K562 (cell line): ENCODE measurements around the gene KLK13. TPM values are rescaled to one million over a fixed set of nuclear protein-coding genes. Genes with fewer than 3 reads are reported as not detected.
A peak's percentile ranks its signal among the peaks of the same experiment; 100 is the strongest.

Experiments
- ATAC-seq: fragments of 200-7000 bp; cut with Tn5 transposase; 3 replicates; pipeline ENCODE4 v1.9.1; 2020; ENCODE audit warnings: moderate library complexity
- BruUV-seq: library from RNA; stranded (reverse); fragments of 400-500 nt; replicated peaks from 2 replicates; lab custom pipeline; 2021; lab: Mats Ljungman, UMichigan
- CTCF ChIA-PET: fragments of 300-600 bp; formaldehyde crosslinking; extraction: SDS; loops from one replicate; lab custom pipeline; 2021; ENCODE audit warnings: low intra/inter-chr PET ratio; lab: Yijun Ruan, JAX
- POLR2A ChIA-PET: fragments of 300-600, 350-650 bp; sonication (Branson Sonifier 250); formaldehyde crosslinking; extraction: SDS; loops from one replicate; lab custom pipeline; 2021; ENCODE audit warnings: antibody characterized with exemption, inconsistent platforms; lab: Yijun Ruan, JAX
- DNase-seq, 4 experiments: peaks; one replicate each; pipeline versions ENCODE4 v3.0.0 to v3.0.0-alpha.2; 2011 to 2018; ENCODE audit warnings: low spot score in 3 of 4, mixed read lengths in 3 of 4; ENCODE audit errors: extremely low read depth in 1 of 4
- FAIRE-seq: peaks from 2 replicates; lab custom pipeline; 2011; peaks lifted over from hg19 to GRCh38; lab: Jason Lieb, UNC
- H2AFZ ChIP-seq: 2 replicates; pipeline ENCODE4 v1.6.0; 2011; ENCODE audit warnings: low read depth, low read length, control low read depth, inconsistent platforms
- H3K27ac ChIP-seq: fragments of 200-600 bp; 3 replicates; pipeline ENCODE4 v1.8.0; 2011; ENCODE audit warnings: low read depth, mild to moderate bottlenecking, control low read depth, inconsistent platforms, low read length, moderate library complexity, mixed read lengths; ENCODE audit errors: extremely low read depth
- H3K27me3 ChIP-seq, 2 experiments: fragments of 300-600 bp in 1 of 2; 2 replicates in 1 of 2; 3 replicates in 1 of 2; pipeline versions ENCODE4 v1.6.0 to v1.8.0; 2011; ENCODE audit warnings: inconsistent platforms in 2 of 2, low read length in 2 of 2, mild to moderate bottlenecking in 1 of 2, mixed read lengths in 1 of 2, moderate library complexity in 1 of 2; ENCODE audit not compliant: control insufficient read depth in 2 of 2, insufficient read depth in 2 of 2
- H3K36me3 ChIP-seq: fragments of 300-600 bp; 3 replicates; pipeline ENCODE4 v1.8.0; 2011; ENCODE audit warnings: mild to moderate bottlenecking, low read length, inconsistent platforms; ENCODE audit not compliant: control insufficient read depth, insufficient read depth
- H3K4me1 ChIP-seq, 2 experiments: fragments of 200-600 bp in 1 of 2; replicated peaks in 1 of 2; 2 replicates in 1 of 2; 3 replicates in 1 of 2; pipeline versions ENCODE4 v1.5.1 to v1.8.0; 2011; ENCODE audit warnings: inconsistent platforms in 2 of 2, low read length in 2 of 2, mild to moderate bottlenecking in 1 of 2, mixed read lengths in 1 of 2, moderate library complexity in 1 of 2; ENCODE audit not compliant: control insufficient read depth in 2 of 2, insufficient read depth in 2 of 2
- H3K4me2 ChIP-seq: 2 replicates; pipeline ENCODE4 v1.6.1; 2011; ENCODE audit warnings: low read length, control low read depth, inconsistent platforms, mixed read lengths; ENCODE audit not compliant: insufficient read depth
- H3K4me3 ChIP-seq: fragments of 200-600 bp; sonication (generic), shearing (Covaris generic); 2 replicates; pipeline ENCODE4 v1.5.1; 2016; ENCODE audit warnings: control low read depth, inconsistent platforms
- H3K79me2 ChIP-seq: fragments of 200-600 bp; 3 replicates; pipeline ENCODE4 v1.8.0; 2011; ENCODE audit warnings: low read length, inconsistent platforms; ENCODE audit not compliant: control insufficient read depth, insufficient read depth
- H3K9ac ChIP-seq, 2 experiments: 2 replicates each; pipeline versions ENCODE4 v1.6.0 to v1.6.1; 2011; ENCODE audit warnings: low read depth in 2 of 2, low read length in 2 of 2, control low read depth in 1 of 2, inconsistent platforms in 1 of 2, mild to moderate bottlenecking in 1 of 2, mixed read lengths in 1 of 2; ENCODE audit not compliant: insufficient read depth in 1 of 2
- H3K9me1 ChIP-seq: one replicate; pipeline ENCODE4 v1.6.0; 2011; ENCODE audit warnings: inconsistent platforms, mild to moderate bottlenecking, low read length, moderate library complexity; ENCODE audit not compliant: control insufficient read depth, insufficient read depth
- H3K9me3 ChIP-seq: replicated peaks from 2 replicates; pipeline ENCODE4 v1.5.1; 2011; ENCODE audit warnings: low read depth, low read length, inconsistent platforms; ENCODE audit not compliant: control insufficient read depth, insufficient read depth
- H4K20me1 ChIP-seq: replicated peaks from 2 replicates; pipeline ENCODE4 v1.6.1; 2011; ENCODE audit warnings: low read length, inconsistent platforms, mixed read lengths; ENCODE audit not compliant: control insufficient read depth, insufficient read depth
- ATF7 ChIP-seq: fragments of 450-650 bp; IDR thresholded peaks from 2 replicates; pipeline ENCODE4 v1.7.1; 2014; ENCODE audit warnings: mild to moderate bottlenecking, moderate library complexity
- CREBBP ChIP-seq: IDR thresholded peaks from one replicate; pipeline ENCODE4 v1.6.1; 2012; ENCODE audit warnings: low read depth, mild to moderate bottlenecking, control low read depth, inconsistent platforms, low read length
- JUND ChIP-seq, 2 experiments: IDR thresholded peaks; 2 replicates in 1 of 2; 3 replicates in 1 of 2; pipeline ENCODE4 v1.6.1; 2011; ENCODE audit warnings: borderline replicate concordance in 2 of 2, low read depth in 2 of 2, low read length in 2 of 2, improper control_type of control experiment in 1 of 2, missing biosample characterization in 1 of 2, missing genetic modification characterization in 1 of 2, missing genetic modification reagents in 1 of 2
- NFE2 ChIP-seq: IDR thresholded peaks from 2 replicates; pipeline ENCODE4 v1.6.1; 2014; ENCODE audit warnings: antibody characterized with exemption, low read depth
- POLR2G ChIP-seq: fragments of 200-400 bp; formaldehyde crosslinking; IDR thresholded peaks from 2 replicates; pipeline ENCODE4 v1.6.1; 2017; ENCODE audit warnings: low read depth, mild to moderate bottlenecking, antibody characterized with exemption, low read length, moderate library complexity
- SMARCA5 ChIP-seq: fragments of 450-650 bp; IDR thresholded peaks from 2 replicates; pipeline ENCODE4 v1.6.1; 2016
- ZC3H4 ChIP-seq: sonication (generic); formaldehyde crosslinking; IDR thresholded peaks from 2 replicates; pipeline ENCODE4 v1.9.0; 2021; ENCODE audit warnings: missing genetic modification reagents, borderline replicate concordance
- ZNF212 ChIP-seq: fragments of 450-650 bp; formaldehyde crosslinking; IDR thresholded peaks from 2 replicates; pipeline ENCODE4 v1.4.0; 2020; ENCODE audit warnings: mild to moderate bottlenecking
- ZNF507 ChIP-seq: conservative IDR thresholded peaks from 2 replicates; pipeline ENCODE4 v1.6.1; 2017; ENCODE audit warnings: missing genetic modification characterization, missing compliant biosample characterization
- WGBS: fragments of 100-300 bp; shearing (Covaris generic); methylation state at CpG from one replicate; pipeline ENCODE4 v1.1.6; 2016; ENCODE audit warnings: low coverage, mixed read lengths; ENCODE audit not compliant: insufficient coverage; ENCODE audit errors: missing lambda C conversion rate; 5-methylcytosine and 5-hydroxymethylcytosine counted together
- in situ Hi-C: fragments of 300-500 bp; cut with MboI; formaldehyde crosslinking; loops from 4 replicates; pipeline ENCODE4 v1.15.0; 2018; ENCODE audit warnings: inconsistent platforms, mixed read lengths
- intact Hi-C: fragments of 100-400 bp; cut with micrococcal nuclease; formaldehyde crosslinking; loops from 2 replicates; pipeline ENCODE4 v1.14.2; 2022
- polyA plus RNA-seq, 8 experiments: library from polyadenylated mRNA; depleted of rRNA in 4 of 8; stranded (reverse) in 5 of 8; unstranded in 3 of 8; fragments of >200 nt; fragmentation: Nextera tagmentation in 2 of 8; fragmentation: Illumina TruSeq in 1 of 8; extraction: Ambion mirVana in 2 of 8; extraction: Trizol in 1 of 8; gene quantifications; 2 replicates each; pipeline versions ENCODE4 v1.2.1 to v1.2.3, GENCODE V29; 2011 to 2014; ENCODE audit warnings: inconsistent platforms in 1 of 8, missing spikeins in 1 of 8
- total RNA-seq, 7 experiments: library from RNA; depleted of rRNA in 6 of 7; stranded (reverse); fragments of >200 nt in 6 of 7; fragmentation: Illumina TruSeq in 2 of 7; extraction: Trizol in 2 of 7; gene quantifications; 2 replicates each; pipeline versions ENCODE4 v1.2.1 to v1.2.3, GENCODE V29; 2011 to 2021; ENCODE audit warnings: low replicate concordance in 1 of 7
- TF ChIP-seq, protein P1 (sequence below), 2 experiments: IDR thresholded peaks; 2 replicates each; pipeline ENCODE4 v1.6.1; 2012; ENCODE audit warnings: improper control_type of control experiment in 2 of 2, low read depth in 2 of 2, low read length in 2 of 2, borderline replicate concordance in 1 of 2
- TF ChIP-seq, protein P2 (sequence below), 2 experiments: fragments of 450-650 bp in 1 of 2; sonication (generic) in 1 of 2; formaldehyde crosslinking in 1 of 2; IDR thresholded peaks in 1 of 2; conservative IDR thresholded peaks in 1 of 2; 2 replicates each; pipeline versions ENCODE4 v1.6.1 to v1.8.1; 2016 to 2023; ENCODE audit warnings: mild to moderate bottlenecking in 2 of 2, moderate library complexity in 2 of 2, inconsistent platforms in 1 of 2, missing genetic modification reagents in 1 of 2

KLK13 gene
- total and polyA plus RNA-seq, 9 of the 15 experiments (the other 6 are each of a cell fraction or from before 2014, with no cell fraction given) = 0.72 to 9.0 (median 2.3) TPM

DNA sequence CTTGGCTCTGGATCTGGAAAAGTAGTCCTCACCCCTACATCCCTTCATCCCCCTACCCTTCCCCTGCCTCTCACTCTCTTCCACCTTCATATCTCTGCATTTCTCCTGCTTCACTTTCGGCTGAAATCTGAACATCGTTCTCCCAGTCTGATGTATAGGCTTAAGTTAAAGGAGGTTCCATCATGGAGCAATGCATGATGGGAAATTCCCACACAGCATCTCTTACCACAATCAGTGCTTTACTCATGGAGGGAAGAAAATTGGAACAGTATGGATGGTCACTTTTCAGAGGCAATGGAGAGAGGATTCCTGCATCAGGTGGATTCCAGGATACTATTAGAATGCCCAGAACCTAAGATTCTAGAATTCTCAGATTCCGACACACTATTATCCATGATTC, 57.4 kb downstream of the KLK13 start (continued):
- TF ChIP-seq, protein P1, sequence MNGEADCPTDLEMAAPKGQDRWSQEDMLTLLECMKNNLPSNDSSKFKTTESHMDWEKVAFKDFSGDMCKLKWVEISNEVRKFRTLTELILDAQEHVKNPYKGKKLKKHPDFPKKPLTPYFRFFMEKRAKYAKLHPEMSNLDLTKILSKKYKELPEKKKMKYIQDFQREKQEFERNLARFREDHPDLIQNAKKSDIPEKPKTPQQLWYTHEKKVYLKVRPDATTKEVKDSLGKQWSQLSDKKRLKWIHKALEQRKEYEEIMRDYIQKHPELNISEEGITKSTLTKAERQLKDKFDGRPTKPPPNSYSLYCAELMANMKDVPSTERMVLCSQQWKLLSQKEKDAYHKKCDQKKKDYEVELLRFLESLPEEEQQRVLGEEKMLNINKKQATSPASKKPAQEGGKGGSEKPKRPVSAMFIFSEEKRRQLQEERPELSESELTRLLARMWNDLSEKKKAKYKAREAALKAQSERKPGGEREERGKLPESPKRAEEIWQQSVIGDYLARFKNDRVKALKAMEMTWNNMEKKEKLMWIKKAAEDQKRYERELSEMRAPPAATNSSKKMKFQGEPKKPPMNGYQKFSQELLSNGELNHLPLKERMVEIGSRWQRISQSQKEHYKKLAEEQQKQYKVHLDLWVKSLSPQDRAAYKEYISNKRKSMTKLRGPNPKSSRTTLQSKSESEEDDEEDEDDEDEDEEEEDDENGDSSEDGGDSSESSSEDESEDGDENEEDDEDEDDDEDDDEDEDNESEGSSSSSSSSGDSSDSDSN (IDR thresholded peaks at IDR 0.05; ENCODE audit: borderline replicate concordance in 1 of 2, low read depth in 2 of 2, low read length in 2 of 2) = no peak
- no peak for TF ChIP-seq CREBBP
- TF ChIP-seq ZC3H4 (CRISPR knock-in tag) = no peak
- TF ChIP-seq ZNF212 (CRISPR knock-in tag) = no peak
- TF ChIP-seq ZNF507 = no peak

DNA sequence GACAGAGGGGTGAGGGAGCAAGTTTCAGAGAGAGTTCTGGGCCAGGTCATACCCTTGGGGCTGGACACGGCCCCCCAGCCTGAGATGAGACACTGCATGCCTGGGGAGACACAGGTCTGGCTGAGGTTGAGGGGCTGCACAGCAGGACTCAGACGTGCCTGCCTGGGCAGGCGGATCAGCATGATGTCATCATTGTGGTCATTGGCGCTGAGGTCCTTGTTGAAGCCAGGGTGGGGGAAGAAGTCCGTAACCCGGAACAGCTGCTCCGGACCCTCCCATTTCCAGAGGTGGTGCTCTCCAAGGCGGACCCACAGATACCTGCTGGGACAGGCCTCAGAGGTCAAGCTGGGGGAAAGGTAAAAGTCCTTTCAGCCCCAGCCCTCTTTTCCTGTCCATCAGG, 58.5 kb downstream of the KLK13 start:
- intact Hi-C loops = no loop called here
- no peak for ATAC-seq
- peak overlapping the region in 1 of 2 experiments; percentile 6; a peak in 1 of 4 replicates for H3K9ac ChIP-seq

More for the DNA sequence above, 58.5 kb downstream of the KLK13 start:
- H3K27ac ChIP-seq = no peak overlapping the region
- H2AFZ ChIP-seq = no peak overlapping the region
- no peak overlapping the region for H3K4me2 ChIP-seq
- H3K9me1 ChIP-seq = no peaks in the 10 kb centered on the region
- in situ Hi-C loops = no loop called here
- BruUV-seq = no TSS peak
- H3K9me3 ChIP-seq = no peaks in the 10 kb centered on the region
- no peaks in the 10 kb centered on the region for H3K36me3 ChIP-seq
- no peaks in the 10 kb centered on the region for H4K20me1 ChIP-seq
- H3K27me3 ChIP-seq = peaks cover 2 to 32% of the 10 kb centered on the region in 2 experiments; a peak in 3 of 5 replicates
- FAIRE-seq = no peak
- TF ChIP-seq, protein P2, sequence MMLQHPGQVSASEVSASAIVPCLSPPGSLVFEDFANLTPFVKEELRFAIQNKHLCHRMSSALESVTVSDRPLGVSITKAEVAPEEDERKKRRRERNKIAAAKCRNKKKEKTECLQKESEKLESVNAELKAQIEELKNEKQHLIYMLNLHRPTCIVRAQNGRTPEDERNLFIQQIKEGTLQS (IDR thresholded peaks at IDR 0.05) = peak; percentile 71
- TF ChIP-seq, protein P2 (CRISPR knock-in tag; conservative IDR thresholded peaks at IDR 0.05) = no peak
- TF ChIP-seq JUND (IDR thresholded peaks at IDR 0.05; ENCODE audit: borderline replicate concordance, low read depth, low read length) (no peak), JUND (tag; IDR thresholded peaks at IDR 0.05; ENCODE audit: borderline replicate concordance, low read depth, low read length) (0 out of 3 replicates have a peak, but pooled peaks have one; percentile 24), NFE2 (no peak), ATF7 (peak; percentile 75; the same call in 1 of the 2 replicates), POLR2G (no peak), SMARCA5 (no peak)
- WGBS = 0% methylated on average over 8 of the region's 8 CpGs
- CTCF ChIA-PET = no interaction called here
- DNase-seq = no peak
- POLR2A ChIA-PET = interaction anchor here (0.7 kb wide), 1 partner anchor 11 kb away, joined by 5 read pairs; no protein-coding TSS in a partner anchor
- no peak overlapping the region for H3K4me3 ChIP-seq
- no peaks in the 10 kb centered on the region for H3K79me2 ChIP-seq
- peaks cover 15 to 20% of the 10 kb centered on the region in 2 experiments; a peak in 4 of 5 replicates for H3K4me1 ChIP-seq
